GM12878 (cell line): ENCODE measurements around the gene TPCN2.

Source experiments
- ASH2L ChIP-seq: fragments of 300-600, 200-600 bp; sonication (generic); IDR thresholded peaks from 2 replicates; pipeline ENCODE4 v1.6.1; 2017; ENCODE audit warnings: low read depth, mild to moderate bottlenecking, borderline replicate concordance
- CTCF ChIP-seq, 3 experiments: IDR thresholded peaks in 2 of 3; conservative IDR thresholded peaks in 1 of 3; 2 replicates each; pipeline ENCODE4 v1.5.1; 2011; ENCODE audit warnings: low read depth in 3 of 3, low read length in 3 of 3, mild to moderate bottlenecking in 3 of 3, control low read depth in 2 of 3, moderate library complexity in 2 of 3, inconsistent platforms in 1 of 3, mixed read lengths in 1 of 3; ENCODE audit not compliant: control insufficient read depth in 2 of 3, insufficient read depth in 1 of 3; ENCODE audit errors: extremely low read depth in 1 of 3
- HDAC2 ChIP-seq: fragments of 200-600 bp; sonication (generic); IDR thresholded peaks from 2 replicates; pipeline ENCODE4 v1.6.1; 2017
- JUND ChIP-seq: IDR thresholded peaks from 2 replicates; pipeline ENCODE4 v1.6.1; 2012; ENCODE audit warnings: low read depth, mild to moderate bottlenecking, low read length, improper control_type of control experiment, moderate library complexity

- no peak for TF ChIP-seq ASH2L
- TF ChIP-seq CTCF (IDR thresholded peaks at IDR 0.05 in 2 of 3, conservative IDR thresholded peaks at IDR 0.05 in 1 of 3; ENCODE audit: control insufficient read depth in 2 of 3, extremely low read depth in 1 of 3, insufficient read depth in 1 of 3, low read depth in 3 of 3, low read length in 3 of 3) = no peak
- TF ChIP-seq HDAC2 = no peak
- no peak for TF ChIP-seq JUND
Measured at GRCh38 chr11:69061713-69062053, 13.0 kb downstream of the TPCN2 start.
